ENCODE results near the gene NOTCH1. TPM values are rescaled to one million over a fixed set of nuclear protein-coding genes. Genes with fewer than 3 reads are reported as not detected.

NOTCH1 gene
- total and polyA plus RNA-seq, 12 donors: 0.81 to 31.5 (median 24.0) TPM

- Histone ChIP-seq H3K4me3 (no peak overlapping the region), H3K4me1 (replicated peaks in 1 of 2) (peaks cover 26 to 39% of the 10 kb centered on the region in 2 donors), H3K36me3 (replicated peaks in 1 of 2) (no peaks in the 10 kb centered on the region), H3K9me3 (replicated peaks in 1 of 3) (no peaks in the 10 kb centered on the region), H3K27me3 (no peaks in the 10 kb centered on the region), H3K27ac (peak overlapping the region in 2 of 5 donors; percentile 58 to 100)
- TF ChIP-seq, protein P1, sequence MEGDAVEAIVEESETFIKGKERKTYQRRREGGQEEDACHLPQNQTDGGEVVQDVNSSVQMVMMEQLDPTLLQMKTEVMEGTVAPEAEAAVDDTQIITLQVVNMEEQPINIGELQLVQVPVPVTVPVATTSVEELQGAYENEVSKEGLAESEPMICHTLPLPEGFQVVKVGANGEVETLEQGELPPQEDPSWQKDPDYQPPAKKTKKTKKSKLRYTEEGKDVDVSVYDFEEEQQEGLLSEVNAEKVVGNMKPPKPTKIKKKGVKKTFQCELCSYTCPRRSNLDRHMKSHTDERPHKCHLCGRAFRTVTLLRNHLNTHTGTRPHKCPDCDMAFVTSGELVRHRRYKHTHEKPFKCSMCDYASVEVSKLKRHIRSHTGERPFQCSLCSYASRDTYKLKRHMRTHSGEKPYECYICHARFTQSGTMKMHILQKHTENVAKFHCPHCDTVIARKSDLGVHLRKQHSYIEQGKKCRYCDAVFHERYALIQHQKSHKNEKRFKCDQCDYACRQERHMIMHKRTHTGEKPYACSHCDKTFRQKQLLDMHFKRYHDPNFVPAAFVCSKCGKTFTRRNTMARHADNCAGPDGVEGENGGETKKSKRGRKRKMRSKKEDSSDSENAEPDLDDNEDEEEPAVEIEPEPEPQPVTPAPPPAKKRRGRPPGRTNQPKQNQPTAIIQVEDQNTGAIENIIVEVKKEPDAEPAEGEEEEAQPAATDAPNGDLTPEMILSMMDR (IDR thresholded peaks at IDR 0.05): no peak
- TF ChIP-seq POLR2A (IDR thresholded peaks at IDR 0.05): no peak
- 88 to 99% (median 92%) methylated on average over 7 of the region's 7 CpGs for WGBS, 4 donors
- intact Hi-C loops (cut with DNase I): no loop called here
- DNase-seq: no peak
These were observed 59.7 kb downstream of the NOTCH1 start for GRCh38 chr9:136486131-136486530.

DNA sequence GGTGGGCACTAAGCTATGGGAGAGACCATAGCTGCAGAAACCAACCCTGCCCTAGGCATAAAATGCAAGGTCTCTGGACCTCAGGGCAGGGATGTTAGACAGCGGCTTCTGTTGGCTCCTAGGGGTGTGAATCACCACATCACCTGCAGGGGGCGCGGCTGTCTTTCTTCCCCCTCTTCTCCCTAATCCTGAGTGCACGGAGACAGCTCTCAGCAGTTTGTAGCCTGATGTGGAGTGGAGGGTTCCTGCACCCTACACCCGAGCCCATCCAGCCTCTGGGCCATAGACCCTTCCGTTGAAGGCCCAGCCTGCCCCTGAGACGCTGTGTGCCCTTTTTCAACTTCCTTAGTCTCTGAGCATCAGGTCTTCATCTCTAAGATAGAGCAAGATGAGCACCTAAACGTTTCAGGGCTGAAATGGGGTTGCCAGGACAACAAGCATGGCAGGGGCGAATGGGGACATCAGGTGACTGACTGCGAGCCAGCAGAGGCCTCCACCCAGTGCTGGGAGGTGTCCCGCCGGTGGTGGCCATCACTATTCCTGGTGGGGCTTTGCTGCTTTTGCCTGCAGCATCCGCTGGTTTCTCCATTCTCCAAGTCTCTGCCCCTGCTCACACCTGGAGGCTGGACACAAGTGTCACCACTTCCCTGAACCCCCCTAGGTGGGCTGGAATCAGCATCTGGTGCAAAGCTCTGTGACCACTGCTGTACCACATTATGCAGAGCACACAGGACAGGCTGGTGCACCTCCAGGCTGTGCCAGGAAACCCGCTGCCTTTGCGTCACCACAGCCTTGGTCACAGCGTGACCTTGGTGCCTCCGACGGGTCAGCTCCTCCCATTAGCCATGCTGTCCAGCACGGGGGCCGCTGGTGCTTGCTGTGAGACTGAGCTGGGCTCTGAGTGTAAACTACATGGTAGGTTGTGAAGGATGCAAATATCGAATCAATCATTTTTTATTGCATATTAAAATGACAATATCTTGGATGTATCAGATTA is 60.5 kb downstream of the NOTCH1 start:
- TF ChIP-seq, protein P1 (IDR thresholded peaks at IDR 0.05): peak; percentile 76 to 90 (median 83)
- TF ChIP-seq POLR2A (IDR thresholded peaks at IDR 0.05): no peak
- peak overlapping the region; percentile 21 to 100 (median 99) for H3K27ac ChIP-seq
- peak; percentile 85 to 97 (median 93) for DNase-seq
- H3K4me3 ChIP-seq: no peak overlapping the region
- peaks cover 26 to 40% of the 10 kb centered on the region in 2 donors for H3K4me1 ChIP-seq (replicated peaks in 1 of 2)
- intact Hi-C loops (cut with DNase I): no loop called here
- H3K27me3 ChIP-seq: no peaks in the 10 kb centered on the region
- no peaks in the 10 kb centered on the region for H3K36me3 ChIP-seq (replicated peaks in 1 of 2)
- no peaks in the 10 kb centered on the region for H3K9me3 ChIP-seq (replicated peaks in 1 of 3)
- 17 to 26% (median 21%) methylated on average over 17 to 21 of the region's 21 CpGs for WGBS, 4 donors

GRCh38 chr9:136484153-136485048 is 61.4 kb downstream of the NOTCH1 start:
- intact Hi-C loops (cut with DNase I): no loop called here

More at GRCh38 chr9:136484153-136485048, 61.4 kb downstream of the NOTCH1 start:
- DNase-seq: peak; percentile 46 to 73 (median 55)
- Histone ChIP-seq H3K4me1 (replicated peaks in 1 of 2) (peaks cover 26 to 40% of the 10 kb centered on the region in 2 donors), H3K4me3 (peak overlapping the region in 2 of 4 donors; percentile 43 to 72), H3K36me3 (replicated peaks in 1 of 2) (no peaks in the 10 kb centered on the region), H3K9me3 (replicated peaks in 1 of 3) (no peaks in the 10 kb centered on the region), H3K27ac (peak overlapping the region; percentile 99 to 100 (median 100)), H3K27me3 (no peaks in the 10 kb centered on the region)
- 31 to 43% (median 37%) methylated on average over 16 to 59 of the region's 59 CpGs for WGBS, 4 donors
- TF ChIP-seq, protein P1 (IDR thresholded peaks at IDR 0.05): no peak
- no peak for TF ChIP-seq POLR2A (IDR thresholded peaks at IDR 0.05)

All from adrenal gland (tissue), 12 donors.